Inferior parietal cortex (tissue), 1 donor: Measurements from ENCODE around the gene DDX19B.
A peak's percentile ranks its signal among the peaks of the same experiment; 100 is the strongest.

Experiments used
- DNase-seq: peaks from one replicate; pipeline ENCODE4 v3.0.0-alpha.2; 2016; ENCODE audit errors: extremely low spot score

Gene DDX19B

GRCh38 chr16:70349783-70350182, 50.8 kb downstream of the DDX19B start:
- no peak for DNase-seq

DNA sequence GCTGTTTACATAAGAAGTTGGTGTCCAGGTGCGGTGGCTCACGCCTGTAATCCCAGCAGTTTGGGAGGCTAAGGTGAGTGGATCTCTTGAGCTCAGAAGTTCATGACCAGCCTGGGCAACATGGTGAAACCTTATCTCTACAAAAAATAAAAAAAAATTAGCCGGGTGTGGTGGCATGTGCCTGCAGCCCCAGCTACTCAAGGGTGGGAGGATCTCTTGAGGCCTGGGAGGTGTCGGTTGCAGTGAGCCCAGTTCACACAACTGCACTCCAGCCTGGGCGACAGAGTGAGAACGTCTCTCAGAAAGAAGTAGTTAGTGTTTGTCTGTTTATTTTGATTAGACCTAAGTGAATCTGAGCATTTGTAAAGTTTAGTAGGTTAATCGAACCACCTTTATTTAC, 60.6 kb downstream of the DDX19B start:
- no peak for DNase-seq

DNA sequence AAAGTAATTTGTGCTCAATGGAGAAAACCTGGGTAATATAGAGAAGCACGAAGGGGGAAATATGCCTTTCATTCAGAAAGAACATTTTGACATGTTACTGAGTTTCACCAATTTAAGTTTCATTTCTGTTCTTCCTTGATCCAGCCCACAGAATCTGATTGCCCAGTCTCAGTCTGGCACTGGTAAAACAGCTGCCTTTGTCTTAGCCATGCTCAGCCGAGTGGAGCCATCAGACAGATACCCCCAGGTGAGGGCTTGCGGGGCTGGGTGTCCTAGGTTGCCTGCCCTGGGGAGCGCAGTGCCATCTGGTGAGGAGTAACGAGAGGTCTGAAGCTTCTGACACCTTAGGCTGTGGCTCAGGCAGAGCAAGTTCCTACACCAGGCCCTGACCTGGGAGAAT, 65.4 kb downstream of the DDX19B start:
- DNase-seq = no peak

- peak; percentile 39 for DNase-seq
Measured at GRCh38 chr16:70370145-70370544, 71.2 kb downstream of the DDX19B start.

DNA sequence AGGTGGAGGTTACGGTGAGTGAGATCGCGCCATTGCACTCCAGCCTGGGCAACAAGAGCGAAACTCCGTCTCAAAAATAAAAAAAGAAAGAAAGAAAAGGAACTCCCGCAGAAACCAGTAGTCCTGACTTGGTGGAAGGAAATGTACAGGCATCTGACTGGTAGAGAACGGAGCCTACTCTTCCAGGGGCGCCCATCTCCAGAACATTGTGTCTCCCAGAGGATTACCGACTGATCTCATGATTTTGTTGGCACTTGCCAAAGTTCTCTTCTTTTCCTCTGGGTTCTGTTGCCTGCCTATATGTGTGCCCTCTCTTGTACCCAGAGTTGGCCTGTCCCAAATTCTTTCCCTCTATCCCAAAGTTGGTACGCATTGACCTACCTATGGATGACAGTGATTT, 71.9 kb downstream of the DDX19B start:
- no peak for DNase-seq

DNA sequence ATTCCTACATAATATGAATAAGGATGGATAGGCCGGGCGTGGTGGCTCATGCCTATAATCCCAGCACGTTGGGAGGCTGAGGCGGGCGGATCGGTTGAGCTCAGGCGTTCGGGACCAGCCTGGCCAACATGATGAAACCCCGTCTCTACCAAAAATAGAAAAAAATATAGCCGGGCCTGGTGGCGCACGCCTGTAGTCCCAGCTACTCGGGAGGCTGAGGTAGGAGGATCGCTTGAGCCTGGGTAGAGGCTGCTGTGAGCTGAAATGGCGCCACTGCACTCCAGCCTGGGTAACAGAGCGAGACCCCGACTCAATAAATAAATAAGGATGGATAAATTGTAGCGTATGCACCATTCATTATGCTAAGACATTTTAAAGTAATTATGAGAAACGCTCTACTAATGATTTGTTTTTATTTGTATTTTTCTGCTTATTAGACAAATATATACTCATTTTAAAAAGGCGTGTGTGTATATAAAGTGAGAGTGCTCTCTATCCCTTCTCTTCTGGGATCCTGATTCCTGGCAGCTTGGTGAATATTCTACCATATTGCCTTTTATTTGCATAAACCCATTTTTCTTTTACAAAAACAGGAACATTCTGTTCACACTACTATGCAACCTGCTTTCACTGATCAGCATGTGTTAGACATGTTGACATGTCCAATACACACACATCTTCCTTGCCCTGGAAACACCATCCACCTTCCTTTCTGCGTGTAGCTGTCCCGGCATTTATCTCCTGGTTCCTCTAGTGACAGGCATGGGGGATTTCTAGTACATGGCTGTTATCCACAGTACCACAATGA, 74.1 kb downstream of the DDX19B start:
- no peak for DNase-seq

DNA sequence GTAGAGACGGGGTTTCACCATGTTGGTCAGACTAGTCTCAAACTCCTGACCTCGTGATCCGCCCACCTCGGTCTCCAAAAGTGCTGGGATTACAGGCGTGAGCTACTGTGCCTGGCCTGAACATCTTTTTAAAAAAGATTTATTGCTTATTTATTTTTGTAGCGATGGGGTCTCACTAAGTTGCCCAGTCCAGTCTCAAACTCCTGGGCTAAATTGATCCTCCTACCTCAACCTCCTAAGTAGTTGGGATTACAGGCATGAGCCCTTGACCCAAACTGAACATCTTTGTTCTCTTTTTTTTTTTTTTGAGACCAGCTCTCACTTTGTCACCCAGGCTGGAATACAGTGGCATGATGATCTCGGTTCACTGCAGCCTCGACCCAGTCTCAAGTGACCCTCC, 75.2 kb downstream of the DDX19B start:
- DNase-seq = no peak

- peak; percentile 30 for DNase-seq
Measured at GRCh38 chr16:70375636-70376611, 76.9 kb downstream of the DDX19B start.

- DNase-seq = no peak
Measured at GRCh38 chr16:70377782-70378181, 78.8 kb downstream of the DDX19B start.

DNA sequence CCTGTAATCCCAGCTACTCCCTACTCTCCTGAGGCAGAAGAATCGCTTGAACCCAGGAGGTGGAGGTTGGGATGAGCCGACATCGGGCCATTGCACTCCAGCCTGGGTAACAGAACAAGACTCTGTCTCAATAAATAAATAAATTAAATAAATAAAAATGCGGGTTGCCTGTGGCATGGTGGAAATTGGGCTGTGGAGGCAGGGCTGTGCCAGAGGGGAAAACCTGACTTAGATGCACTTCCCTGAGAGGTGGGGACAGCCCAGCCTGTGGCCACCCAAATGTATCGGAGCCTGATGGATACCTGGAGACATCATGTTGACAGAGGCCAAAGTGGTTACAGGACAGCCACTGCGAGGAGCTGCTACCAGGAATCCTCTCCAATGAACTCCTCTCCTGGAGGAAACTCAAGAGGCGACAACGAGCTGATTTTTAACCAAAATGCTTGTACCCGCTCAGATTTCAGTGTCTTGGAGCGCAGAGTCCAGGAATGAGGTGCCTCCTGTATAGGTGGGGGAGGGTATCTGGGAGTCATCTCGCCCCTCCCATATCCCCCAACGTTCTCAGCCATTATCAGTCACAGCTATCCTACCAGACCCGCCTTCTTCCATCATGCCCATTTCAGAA, 80.0 kb downstream of the DDX19B start:
- DNase-seq = no peak

DNA sequence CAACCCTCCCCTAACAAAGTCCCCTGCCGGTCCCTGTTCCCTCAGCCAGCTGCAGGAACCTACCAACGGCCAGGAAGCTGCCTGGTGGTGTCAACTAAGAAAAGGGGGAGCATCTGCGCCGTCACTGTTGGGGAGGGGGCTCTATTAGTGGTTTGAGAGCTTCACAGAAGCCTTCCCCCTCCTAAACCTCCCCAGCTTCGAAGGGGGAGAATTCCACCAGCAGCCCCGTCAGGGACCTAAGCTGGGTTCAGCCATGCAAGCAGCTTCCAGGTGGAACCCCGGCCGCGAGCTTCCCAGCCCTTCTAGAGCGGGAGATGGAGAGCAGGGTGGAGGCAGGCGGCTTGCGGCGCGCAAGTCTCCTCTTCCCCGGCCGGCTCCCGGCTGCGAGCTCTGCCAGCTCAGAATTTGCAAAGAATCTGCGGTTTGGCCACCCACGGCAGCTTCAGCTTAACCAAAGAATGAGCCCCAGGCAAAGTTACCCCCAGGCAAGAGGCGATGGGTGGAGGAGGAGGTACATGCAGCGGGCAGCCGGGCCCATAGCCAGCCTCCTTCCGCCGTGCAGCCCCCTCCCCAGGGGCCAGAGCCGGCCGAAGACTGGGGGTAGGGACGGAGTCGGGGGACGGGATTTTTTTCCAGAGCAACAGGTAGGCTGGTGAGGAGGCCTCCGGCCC, 81.4 kb downstream of the DDX19B start:
- no peak for DNase-seq

GRCh38 chr16:70380919-70381603, 82.1 kb downstream of the DDX19B start:
- DNase-seq = peak; percentile 95

DNA sequence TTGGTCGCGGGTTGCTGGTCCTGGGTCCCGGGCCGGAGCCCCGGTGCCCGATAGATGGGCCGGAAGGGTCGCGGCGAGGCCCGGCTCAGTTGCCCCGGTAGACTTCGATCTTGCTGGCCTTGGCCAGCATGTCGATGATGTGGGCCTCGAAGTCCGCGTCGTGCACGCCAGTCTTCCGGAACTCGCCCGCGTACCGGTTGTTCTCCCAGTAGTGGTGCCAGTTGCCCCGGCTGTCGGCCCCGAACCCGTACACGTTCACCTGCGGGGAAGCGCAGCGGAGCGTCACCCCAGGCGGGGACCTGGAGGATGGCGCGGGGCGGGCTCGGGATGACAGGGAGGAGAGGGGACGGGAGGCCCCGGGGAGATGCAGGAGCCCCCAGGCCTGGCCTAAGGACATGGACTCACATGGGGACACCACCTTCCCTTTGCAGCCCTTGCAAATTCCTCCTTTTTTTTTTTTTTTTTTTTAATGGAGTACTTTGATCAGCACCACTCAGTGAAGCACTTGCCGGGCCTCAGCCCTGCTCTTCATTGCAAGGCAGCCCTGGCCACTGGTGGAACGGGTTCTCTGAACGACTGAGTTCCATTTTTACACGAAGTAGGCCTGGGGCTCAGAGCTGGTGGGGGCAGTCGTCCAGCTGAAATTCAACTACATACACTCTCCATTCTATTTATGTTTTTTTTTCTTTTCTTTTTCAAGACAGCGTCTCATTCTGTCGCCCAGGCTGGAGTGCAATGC, 82.8 kb downstream of the DDX19B start:
- no peak for DNase-seq

DNA sequence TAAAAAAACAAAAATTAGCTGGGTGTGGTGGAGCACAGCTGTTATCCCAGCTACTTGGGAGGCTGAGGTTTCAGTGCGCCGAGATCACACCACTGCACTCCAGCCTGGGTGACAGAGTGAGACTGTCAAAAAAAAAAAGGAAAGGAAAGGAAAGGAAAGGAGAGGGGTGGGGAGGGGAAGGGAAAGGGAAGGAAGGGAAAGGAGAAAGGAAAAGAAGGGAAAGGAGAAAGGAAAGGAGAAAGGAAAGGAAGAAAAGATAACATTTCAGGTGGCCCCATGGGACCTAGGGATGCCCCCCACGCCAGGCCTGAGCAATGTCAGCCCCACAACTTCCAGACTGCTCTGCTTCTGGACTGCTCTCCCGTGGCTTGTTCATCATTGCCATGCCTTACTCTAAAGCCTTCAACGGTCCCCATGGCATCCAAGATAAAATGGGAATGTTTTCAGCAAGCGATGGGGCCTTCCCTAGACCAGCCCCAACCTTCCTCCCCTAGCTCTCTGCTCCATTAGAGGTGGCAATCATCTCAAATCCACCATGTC, 84.5 kb downstream of the DDX19B start:
- DNase-seq = no peak
